Frontal cortex (tissue), 4 donors: Measurements from ENCODE around the gene TMOD2. TPM values are rescaled to one million over a fixed set of nuclear protein-coding genes. Genes with fewer than 3 reads are reported as not detected.
"Not testable (repeated sequence)": the region's sequence is repeated elsewhere in the genome, so short reads cannot be mapped to it uniquely, and the experiment has no call there.

ENCODE experiments used
- DNase-seq, 2 donors: peaks; one replicate each; pipeline ENCODE4 v3.0.0; 2012; ENCODE audit warnings: low spot score in 2 of 2
- FAIRE-seq: peaks from 2 replicates; lab custom pipeline; 2012; peaks lifted over from hg19 to GRCh38; lab: Jason Lieb, UNC
- total RNA-seq: library from RNA; depleted of rRNA; stranded (reverse); fragments of >200 nt; gene quantifications from one replicate; pipeline ENCODE4 v1.2.3, GENCODE V29; 2014
- donor health status: control.
- donor health status: control.
- donor health status: control.

Gene TMOD2
- total RNA-seq, 1 donor from 2014 or later, result 198 TPM

GRCh38 chr15:51766341-51766740 lies 14.9 kb downstream of the TMOD2 start:
- DNase-seq (no peak), FAIRE-seq (no peak)

GRCh38 chr15:51768018-51768417 lies 16.6 kb downstream of the TMOD2 start:
- FAIRE-seq, result no peak
- no peak for DNase-seq

- DNase-seq (no peak), FAIRE-seq (no peak)
Observed at GRCh38 chr15:51770902-51771301, 19.5 kb downstream of the TMOD2 start.

GRCh38 chr15:51771773-51772172 lies 20.4 kb downstream of the TMOD2 start:
- FAIRE-seq, result no peak

GRCh38 chr15:51774916-51775315 lies 23.5 kb downstream of the TMOD2 start:
- DNase-seq, result no peak
- FAIRE-seq, result no peak

More at GRCh38 chr15:51771773-51772172, 20.4 kb downstream of the TMOD2 start:
- DNase-seq, result no peak

- FAIRE-seq (no peak), DNase-seq (peak in 1 of 2 donors; percentile 44)
Observed at GRCh38 chr15:51775967-51776816, 24.8 kb downstream of the TMOD2 start.

GRCh38 chr15:51776952-51777569 lies 25.7 kb downstream of the TMOD2 start:
- FAIRE-seq (no peak), DNase-seq (peak; percentile 55 to 62)

GRCh38 chr15:51780636-51781035 lies 29.2 kb downstream of the TMOD2 start:
- no peak for FAIRE-seq
- no peak for DNase-seq

GRCh38 chr15:51781506-51781905 lies 30.1 kb downstream of the TMOD2 start:
- FAIRE-seq, result no peak
- DNase-seq, result no peak

- DNase-seq (no peak), FAIRE-seq (no peak)
Observed at GRCh38 chr15:51782357-51782896, 31.0 kb downstream of the TMOD2 start.

- no peak for FAIRE-seq
Observed at GRCh38 chr15:51783967-51784366, 32.6 kb downstream of the TMOD2 start.

GRCh38 chr15:51787130-51787529 lies 35.7 kb downstream of the TMOD2 start:
- not testable (repeated sequence) for FAIRE-seq, DNase-seq

More at GRCh38 chr15:51783967-51784366, 32.6 kb downstream of the TMOD2 start:
- no peak for DNase-seq

GRCh38 chr15:51792474-51792873 lies 41.1 kb downstream of the TMOD2 start:
- not testable (repeated sequence) for FAIRE-seq, DNase-seq

- FAIRE-seq (no peak), DNase-seq (no peak)
Observed at GRCh38 chr15:51793521-51794305, 42.3 kb downstream of the TMOD2 start.

- FAIRE-seq, result no peak
Observed at GRCh38 chr15:51796847-51797401, 45.5 kb downstream of the TMOD2 start.

GRCh38 chr15:51798281-51798680 lies 46.9 kb downstream of the TMOD2 start:
- FAIRE-seq (no peak), DNase-seq (no peak)

More at GRCh38 chr15:51796847-51797401, 45.5 kb downstream of the TMOD2 start:
- no peak for DNase-seq

- no peak for DNase-seq
- FAIRE-seq, result no peak
Observed at GRCh38 chr15:51799282-51800252, 48.2 kb downstream of the TMOD2 start.

- DNase-seq, result no peak
- no peak for FAIRE-seq
Observed at GRCh38 chr15:51801391-51801835, 50.0 kb downstream of the TMOD2 start.

GRCh38 chr15:51802593-51802992 lies 51.2 kb downstream of the TMOD2 start:
- FAIRE-seq, result no peak
- no peak for DNase-seq
